HG03108 (cell line): Measurements from ENCODE around the gene SNAPC4.
"Not testable (repeated sequence)": the region's sequence is repeated elsewhere in the genome, so short reads cannot be mapped to it uniquely, and the experiment has no call there.

Experiments used
- ATAC-seq: cut with Tn5 transposase; IDR thresholded peaks from one replicate; pipeline ENCODE4 v1.9.1; 2021; ENCODE audit warnings: moderate library complexity; ENCODE audit not compliant: unreplicated experiment

Gene SNAPC4

GRCh38 chr9:136409557-136410455, 9.8 kb upstream of the SNAPC4 start:
- ATAC-seq = peak; percentile 26

- ATAC-seq = no peak
These were observed 7.9 kb upstream of the SNAPC4 start for GRCh38 chr9:136407911-136408310.

- not testable (repeated sequence) for ATAC-seq
These were observed 7.1 kb upstream of the SNAPC4 start for GRCh38 chr9:136407061-136407460.

- ATAC-seq = not testable (repeated sequence)
These were observed 5.9 kb upstream of the SNAPC4 start for GRCh38 chr9:136405904-136406303.

GRCh38 chr9:136405481-136405880, 5.5 kb upstream of the SNAPC4 start:
- no peak for ATAC-seq

- ATAC-seq = no peak
These were observed 4.8 kb upstream of the SNAPC4 start for GRCh38 chr9:136404801-136405136.

GRCh38 chr9:136403915-136404800, 4.2 kb upstream of the SNAPC4 start:
- ATAC-seq = no peak

- ATAC-seq = no peak
These were observed 3.6 kb upstream of the SNAPC4 start for GRCh38 chr9:136403538-136403914.

- ATAC-seq = no peak
These were observed 2.1 kb upstream of the SNAPC4 start for GRCh38 chr9:136402067-136402466.

- no peak for ATAC-seq
These were observed 1.4 kb upstream of the SNAPC4 start for GRCh38 chr9:136401173-136401922.

- ATAC-seq = no peak
These were observed 563 bp downstream of the SNAPC4 start for GRCh38 chr9:136399176-136400037.

GRCh38 chr9:136398286-136398685, 1.7 kb downstream of the SNAPC4 start:
- ATAC-seq = no peak

GRCh38 chr9:136397643-136398042, 2.3 kb downstream of the SNAPC4 start:
- no peak for ATAC-seq

- ATAC-seq = no peak
These were observed 3.8 kb downstream of the SNAPC4 start for GRCh38 chr9:136396219-136396515.

GRCh38 chr9:136395345-136396218, 4.4 kb downstream of the SNAPC4 start:
- ATAC-seq = no peak

GRCh38 chr9:136395020-136395340, 5.0 kb downstream of the SNAPC4 start:
- no peak for ATAC-seq

- no peak for ATAC-seq
These were observed 5.5 kb downstream of the SNAPC4 start for GRCh38 chr9:136394312-136395019.

- ATAC-seq = no peak
These were observed 6.4 kb downstream of the SNAPC4 start for GRCh38 chr9:136393531-136393930.
